Hepatocyte (in vitro differentiated cells): Measurements from ENCODE around the gene HS6ST1. TPM values are rescaled to one million over a fixed set of nuclear protein-coding genes. Genes with fewer than 3 reads are reported as not detected.

Experiments used
- DNase-seq: peaks from one replicate; pipeline ENCODE4 v3.0.0-alpha.2; 2016; ENCODE audit warnings: low spot score
- H2AFZ ChIP-seq: fragments of 200-600 bp; sonication (generic); 2 replicates; pipeline ENCODE4 v1.6.0; 2016; ENCODE audit warnings: antibody characterized with exemption, mild to moderate bottlenecking
- H3K27ac ChIP-seq: fragments of 200-600 bp; sonication (generic); 2 replicates; pipeline ENCODE4 v1.5.1; 2016; ENCODE audit warnings: mild to moderate bottlenecking
- H3K27me3 ChIP-seq: fragments of 200-600 bp; sonication (generic); 2 replicates; pipeline ENCODE4 v1.6.1; 2016
- H3K36me3 ChIP-seq: fragments of 200-600 bp; sonication (generic); replicated peaks from 2 replicates; pipeline ENCODE4 v1.5.1; 2016; ENCODE audit warnings: low read depth; ENCODE audit not compliant: insufficient read depth
- H3K4me1 ChIP-seq: fragments of 200-600 bp; sonication (generic); 2 replicates; pipeline ENCODE4 v1.5.1; 2016; ENCODE audit warnings: mild to moderate bottlenecking, moderate library complexity; ENCODE audit not compliant: insufficient read depth
- H3K4me2 ChIP-seq: fragments of 200-600 bp; sonication (generic); 2 replicates; pipeline ENCODE4 v1.6.0; 2016
- H3K4me3 ChIP-seq: fragments of 200-600 bp; sonication (generic); 2 replicates; pipeline ENCODE4 v1.5.1; 2016; ENCODE audit warnings: mild to moderate bottlenecking
- H3K79me2 ChIP-seq: fragments of 200-600 bp; sonication (generic); 2 replicates; pipeline ENCODE4 v1.6.0; 2017; ENCODE audit warnings: mild to moderate bottlenecking
- H3K9me2 ChIP-seq: fragments of 200-600 bp; sonication (generic); replicated peaks from 2 replicates; pipeline ENCODE4 v1.6.0; 2017; ENCODE audit warnings: mild to moderate bottlenecking; ENCODE audit not compliant: insufficient read depth
- H3K9me3 ChIP-seq: fragments of 200-600 bp; sonication (generic); 2 replicates; pipeline ENCODE4 v1.5.1; 2016; ENCODE audit warnings: low read depth, mild to moderate bottlenecking
- H4K20me1 ChIP-seq: fragments of 200-600 bp; sonication (generic); 2 replicates; pipeline ENCODE4 v1.6.0; 2016; ENCODE audit warnings: mild to moderate bottlenecking; ENCODE audit not compliant: insufficient read depth, poor library complexity, severe bottlenecking
- EZH2 ChIP-seq: fragments of 200-600 bp; sonication (generic); IDR thresholded peaks from 2 replicates; pipeline ENCODE4 v1.6.1; 2016; ENCODE audit warnings: antibody characterized with exemption, mild to moderate bottlenecking, borderline replicate concordance
- EZH2phosphoT487 ChIP-seq: fragments of 200-600 bp; sonication (generic); IDR thresholded peaks from one replicate; pipeline ENCODE4 v1.6.1; 2018; ENCODE audit warnings: antibody characterized with exemption, mild to moderate bottlenecking, low read depth, moderate library complexity; ENCODE audit not compliant: unreplicated experiment, severe bottlenecking
- WGBS: methylation state at CpG from one replicate; pipeline ENCODE4 v1.1.6; 2016; ENCODE audit warnings: low lambda C conversion rate; ENCODE audit errors: missing lambda C conversion rate; 5-methylcytosine and 5-hydroxymethylcytosine counted together
- polyA plus RNA-seq: library from polyadenylated mRNA; unstranded; fragments of >200 nt; fragmentation: Nextera tagmentation; extraction: Ambion mirVana; gene quantifications from 2 replicates; pipeline ENCODE4 v1.2.1, GENCODE V29; 2016
- total RNA-seq: library from RNA; depleted of rRNA; stranded (reverse); fragments of >200 nt; gene quantifications from 2 replicates; pipeline ENCODE4 v1.2.3, GENCODE V29; 2014
- TF ChIP-seq, protein P1 (sequence below): fragments of 200-600 bp; sonication (generic); IDR thresholded peaks from 2 replicates; pipeline ENCODE4 v1.5.1; 2016; ENCODE audit warnings: antibody characterized with exemption, mild to moderate bottlenecking; ENCODE audit not compliant: poor library complexity

Gene HS6ST1
- total and polyA plus RNA-seq, 2 experiments from 2014 or later, result 46.7 to 48.3 TPM

DNA sequence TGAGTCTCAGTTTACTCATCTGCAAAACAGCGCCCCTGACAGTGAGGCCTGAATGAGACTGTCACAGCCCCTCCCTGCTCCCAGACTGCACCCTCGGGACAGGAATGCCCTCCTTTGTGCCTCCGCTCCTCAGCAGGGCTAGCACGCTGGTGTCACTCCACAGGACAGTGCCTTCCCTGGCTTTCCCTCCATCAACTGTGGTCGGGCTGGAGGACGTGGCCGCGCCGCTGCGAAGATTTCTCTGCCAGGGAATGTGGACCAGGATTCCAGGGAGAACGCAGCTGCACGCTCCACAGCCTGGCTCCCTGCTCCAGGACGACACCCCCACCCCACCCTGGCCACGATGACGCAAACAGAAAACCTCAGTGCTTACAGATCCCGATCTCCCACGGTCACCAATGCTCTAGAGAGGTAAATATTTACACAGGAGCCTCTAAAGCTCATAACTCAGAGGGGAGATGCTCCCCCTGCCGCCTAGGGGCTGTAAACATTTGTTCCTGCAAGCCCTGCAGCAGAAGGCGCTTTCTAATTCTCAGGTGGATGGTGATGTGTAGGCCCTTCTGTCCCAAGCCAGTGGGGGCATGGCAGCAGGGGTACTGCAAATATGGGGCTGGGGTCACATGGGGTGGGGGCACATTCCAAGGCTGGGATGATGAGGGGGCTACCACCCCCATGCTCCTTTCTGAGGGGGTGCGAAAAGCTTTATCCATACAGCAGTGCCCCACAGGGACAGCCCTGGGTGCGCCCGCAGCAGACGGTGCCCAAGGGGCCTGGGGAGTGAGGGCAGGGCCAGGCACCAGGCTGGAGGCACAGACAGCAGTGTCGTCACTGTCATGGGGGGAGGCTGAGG is 12.4 kb downstream of the HS6ST1 start:
- Histone ChIP-seq H3K36me3 (no peaks in the 10 kb centered on the region), H3K4me2 (peak overlapping the region; percentile 69), H3K4me1 (peaks cover 42% of the 10 kb centered on the region), H3K4me3 (no peak overlapping the region), H4K20me1 (peaks cover 87% of the 10 kb centered on the region), H3K27me3 (no peaks in the 10 kb centered on the region), H3K79me2 (peaks cover 91% of the 10 kb centered on the region), H3K9me2 (no peaks in the 10 kb centered on the region), H2AFZ (no peak overlapping the region), H3K9me3 (no peaks in the 10 kb centered on the region), H3K27ac (peak overlapping the region; percentile 86)
- 36% methylated on average over 24 of the region's 24 CpGs for WGBS
- TF ChIP-seq, protein P1, sequence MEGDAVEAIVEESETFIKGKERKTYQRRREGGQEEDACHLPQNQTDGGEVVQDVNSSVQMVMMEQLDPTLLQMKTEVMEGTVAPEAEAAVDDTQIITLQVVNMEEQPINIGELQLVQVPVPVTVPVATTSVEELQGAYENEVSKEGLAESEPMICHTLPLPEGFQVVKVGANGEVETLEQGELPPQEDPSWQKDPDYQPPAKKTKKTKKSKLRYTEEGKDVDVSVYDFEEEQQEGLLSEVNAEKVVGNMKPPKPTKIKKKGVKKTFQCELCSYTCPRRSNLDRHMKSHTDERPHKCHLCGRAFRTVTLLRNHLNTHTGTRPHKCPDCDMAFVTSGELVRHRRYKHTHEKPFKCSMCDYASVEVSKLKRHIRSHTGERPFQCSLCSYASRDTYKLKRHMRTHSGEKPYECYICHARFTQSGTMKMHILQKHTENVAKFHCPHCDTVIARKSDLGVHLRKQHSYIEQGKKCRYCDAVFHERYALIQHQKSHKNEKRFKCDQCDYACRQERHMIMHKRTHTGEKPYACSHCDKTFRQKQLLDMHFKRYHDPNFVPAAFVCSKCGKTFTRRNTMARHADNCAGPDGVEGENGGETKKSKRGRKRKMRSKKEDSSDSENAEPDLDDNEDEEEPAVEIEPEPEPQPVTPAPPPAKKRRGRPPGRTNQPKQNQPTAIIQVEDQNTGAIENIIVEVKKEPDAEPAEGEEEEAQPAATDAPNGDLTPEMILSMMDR, result peak; percentile 58
- TF ChIP-seq EZH2phosphoT487 (no peak), EZH2 (no peak)
- peak; percentile 87 for DNase-seq

DNA sequence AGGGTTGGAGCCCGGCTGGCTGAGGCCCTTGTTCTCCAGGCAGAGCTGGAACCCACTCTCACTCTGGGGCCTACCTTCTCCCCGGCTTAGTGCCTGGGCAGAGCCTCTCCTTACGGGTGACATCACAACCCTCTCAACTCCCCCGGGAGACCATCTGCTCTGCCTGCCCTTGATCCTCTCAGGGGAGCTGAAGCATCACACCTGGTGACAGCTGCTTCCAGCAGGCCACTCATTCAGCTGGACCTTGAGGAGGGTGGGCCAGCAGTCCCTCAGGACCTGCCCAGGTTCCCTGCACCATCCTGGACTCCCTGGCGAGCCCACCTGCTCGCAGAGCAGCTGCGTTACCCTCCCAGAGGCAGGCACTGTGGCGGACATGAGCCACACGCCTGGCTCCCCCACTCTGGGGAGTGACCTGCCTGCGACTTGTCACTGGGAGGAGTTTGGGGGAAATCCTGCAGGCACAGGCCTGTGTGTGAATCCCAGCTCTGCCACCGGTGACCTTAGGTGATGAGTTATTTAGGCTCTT is 13.1 kb downstream of the HS6ST1 start:
- Histone ChIP-seq H3K27ac (peak overlapping the region; percentile 86), H3K27me3 (no peaks in the 10 kb centered on the region), H2AFZ (no peak overlapping the region), H3K4me3 (no peak overlapping the region), H3K4me2 (peak overlapping the region; percentile 69), H3K36me3 (no peaks in the 10 kb centered on the region), H3K79me2 (peaks cover 91% of the 10 kb centered on the region), H4K20me1 (peaks cover 84% of the 10 kb centered on the region), H3K9me2 (no peaks in the 10 kb centered on the region), H3K9me3 (no peaks in the 10 kb centered on the region), H3K4me1 (peaks cover 42% of the 10 kb centered on the region)
- TF ChIP-seq, protein P1, result no peak
- TF ChIP-seq EZH2phosphoT487 (no peak), EZH2 (no peak)
- DNase-seq, result no peak
- 39% methylated on average over 10 of the region's 11 CpGs for WGBS

DNA sequence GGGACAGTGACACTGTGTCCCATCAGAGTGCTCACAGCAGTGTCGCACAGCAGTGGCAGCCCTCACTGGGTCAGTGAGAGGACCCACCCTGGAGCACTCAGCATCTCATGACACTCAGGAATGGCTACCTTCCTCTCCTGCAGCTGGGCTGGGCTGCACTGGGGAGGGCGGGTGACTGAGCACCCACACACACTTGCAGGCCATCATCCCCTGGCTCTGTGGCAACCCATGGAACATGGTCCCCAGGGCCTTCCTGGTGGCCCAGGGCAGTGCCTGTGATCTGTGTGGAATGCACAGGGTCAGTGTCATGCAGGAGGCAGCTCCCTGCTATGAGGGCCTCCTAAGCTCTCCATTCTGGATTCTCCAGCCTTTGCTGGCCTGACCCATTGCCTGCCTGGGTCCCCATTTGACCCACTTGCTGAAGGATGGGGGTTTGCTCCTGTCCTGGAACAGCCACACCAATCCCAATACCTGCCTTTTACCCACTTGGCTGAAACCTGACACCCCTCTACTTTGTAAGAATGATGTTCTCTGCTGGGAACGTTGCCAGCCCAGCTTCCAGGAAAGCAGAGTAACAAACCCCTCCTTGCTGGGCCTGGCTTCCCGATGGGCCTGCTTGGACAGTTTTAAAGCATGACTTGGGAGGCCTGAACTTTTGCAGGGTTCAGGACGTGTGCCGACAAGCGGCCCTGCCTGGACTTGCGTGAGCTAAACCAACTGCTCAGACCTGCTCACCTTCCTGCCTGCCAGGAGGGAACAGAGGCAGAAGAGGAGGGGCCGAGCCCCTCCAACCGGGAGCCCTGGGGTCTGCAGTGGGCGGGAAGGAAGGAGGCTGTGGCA is 13.7 kb downstream of the HS6ST1 start:
- 36% methylated on average over 11 of the region's 11 CpGs for WGBS
- TF ChIP-seq EZH2 (no peak), EZH2phosphoT487 (no peak)
- TF ChIP-seq, protein P1, result no peak
- peak overlapping the region; percentile 69 for H3K4me2 ChIP-seq

More for the DNA sequence above, 13.7 kb downstream of the HS6ST1 start:
- no peaks in the 10 kb centered on the region for H3K27me3 ChIP-seq
- H3K4me3 ChIP-seq, result no peak overlapping the region
- no peaks in the 10 kb centered on the region for H3K36me3 ChIP-seq
- peaks cover 91% of the 10 kb centered on the region for H3K79me2 ChIP-seq
- no peaks in the 10 kb centered on the region for H3K9me2 ChIP-seq
- H3K9me3 ChIP-seq, result no peaks in the 10 kb centered on the region
- peak; percentile 92 for DNase-seq
- peaks cover 36% of the 10 kb centered on the region for H3K4me1 ChIP-seq
- peak overlapping the region; percentile 86 for H3K27ac ChIP-seq
- peaks cover 77% of the 10 kb centered on the region for H4K20me1 ChIP-seq
- H2AFZ ChIP-seq, result no peak overlapping the region
